A549 (cell line): ENCODE measurements around the gene DSTN. TPM values are rescaled to one million over a fixed set of nuclear protein-coding genes. Genes with fewer than 3 reads are reported as not detected.

Source experiments
- ATAC-seq, 2 experiments: fragments of 200-7000 bp in 1 of 2; fragments of >200 bp in 1 of 2; cut with Nextera tagmentation in 1 of 2; cut with Tn5 transposase in 1 of 2; 3 replicates each; pipeline versions ENCODE4 v1.8.0 to v1.9.1; 2018 to 2020; ENCODE audit warnings: mild to moderate bottlenecking in 1 of 2, moderate library complexity in 1 of 2
- CTCF ChIA-PET: fragments of 300-600 bp; sonication (Branson Sonifier 250); formaldehyde crosslinking; extraction: SDS; loops from one replicate; lab custom pipeline; 2021; ENCODE audit warnings: antibody characterized with exemption, inconsistent platforms; lab: Yijun Ruan, JAX
- POLR2A ChIA-PET: fragments of 350-600 bp; formaldehyde crosslinking; extraction: SDS; loops from one replicate; lab custom pipeline; 2021; ENCODE audit warnings: antibody characterized with exemption, inconsistent platforms; lab: Yijun Ruan, JAX
- DNase-seq, 2 experiments: peaks; one replicate each; pipeline versions ENCODE4 v3.0.0 to v3.0.0-alpha.2; 2011 to 2016; ENCODE audit warnings: low read depth in 1 of 2, low spot score in 1 of 2
- FAIRE-seq: peaks from 2 replicates; lab custom pipeline; 2011; peaks lifted over from hg19 to GRCh38; lab: Jason Lieb, UNC
- H3K27ac ChIP-seq, 2 experiments: fragments of >200 bp; sonication (Bioruptor Twin); formaldehyde crosslinking; 3 replicates each; pipeline ENCODE4 v1.5.1; 2016 to 2017
- H3K4me1 ChIP-seq: fragments of >200 bp; sonication (Bioruptor Twin); formaldehyde crosslinking; 3 replicates; pipeline ENCODE4 v1.6.1; 2016
- H3K4me2 ChIP-seq: fragments of >200 bp; sonication (Bioruptor Twin); formaldehyde crosslinking; 3 replicates; pipeline ENCODE4 v1.6.1; 2016
- H3K4me3 ChIP-seq: fragments of >200 bp; sonication (Bioruptor Twin); formaldehyde crosslinking; 3 replicates; pipeline ENCODE4 v1.5.1; 2016
- H3K9me3 ChIP-seq: fragments of >200 bp; sonication (Bioruptor Twin); formaldehyde crosslinking; 3 replicates; pipeline ENCODE4 v1.6.1; 2016
- BHLHE40 ChIP-seq: IDR thresholded peaks from 2 replicates; pipeline ENCODE4 v1.6.1; 2012; ENCODE audit warnings: low read depth, low read length, inconsistent platforms
- EP300 ChIP-seq, 2 experiments: fragments of >200 bp; sonication (Bioruptor Twin); formaldehyde crosslinking; IDR thresholded peaks; 2 replicates in 1 of 2; 3 replicates in 1 of 2; pipeline ENCODE4 v1.6.1; 2016 to 2017
- HDAC2 ChIP-seq: fragments of 200-600 bp; sonication (generic); IDR thresholded peaks from 2 replicates; pipeline ENCODE4 v1.6.1; 2016
- MAZ ChIP-seq: fragments of 150-350 bp; IDR thresholded peaks from 2 replicates; pipeline ENCODE4 v1.6.1; 2014; ENCODE audit warnings: antibody characterized with exemption, low read depth, low read length, borderline replicate concordance
- NR3C1 ChIP-seq: fragments of >200 bp; sonication (Bioruptor Twin); formaldehyde crosslinking; IDR thresholded peaks from 3 replicates; pipeline ENCODE4 v1.6.1; 2017
- POLR2A ChIP-seq: IDR thresholded peaks from 2 replicates; pipeline ENCODE4 v1.6.1; 2012; ENCODE audit warnings: mild to moderate bottlenecking, low read length
- RAD21 ChIP-seq, 2 experiments: fragments of >200 bp in 1 of 2; sonication (Bioruptor Twin) in 1 of 2; formaldehyde crosslinking in 1 of 2; IDR thresholded peaks in 1 of 2; conservative IDR thresholded peaks in 1 of 2; 2 replicates in 1 of 2; 3 replicates in 1 of 2; pipeline ENCODE4 v1.6.1; 2012 to 2018; ENCODE audit warnings: inconsistent platforms in 1 of 2
- RARB ChIP-seq: fragments of 250-450 bp; sonication (Bioruptor Pico); IDR thresholded peaks from 2 replicates; pipeline ENCODE4 v1.8.0; 2021; ENCODE audit warnings: mild to moderate bottlenecking, moderate library complexity
- RCOR1 ChIP-seq: fragments of 150-350 bp; IDR thresholded peaks from 2 replicates; pipeline ENCODE4 v1.6.1; 2014; ENCODE audit warnings: antibody characterized with exemption, low read length, low read depth
- RFX5 ChIP-seq: fragments of 450-650 bp; IDR thresholded peaks from 2 replicates; pipeline ENCODE4 v1.7.1; 2014; ENCODE audit warnings: antibody characterized with exemption, mild to moderate bottlenecking, moderate library complexity
- SREBF2 ChIP-seq: fragments of 450-650 bp; IDR thresholded peaks from 2 replicates; pipeline ENCODE4 v1.6.1; 2014; ENCODE audit warnings: mild to moderate bottlenecking, moderate library complexity
- WGBS: methylation state at CpG from one replicate; pipeline ENCODE4 v1.1.6; 2017; ENCODE audit errors: missing lambda C conversion rate; 5-methylcytosine and 5-hydroxymethylcytosine counted together
- polyA plus RNA-seq, 4 experiments: library from polyadenylated mRNA; depleted of rRNA in 3 of 4; stranded (reverse); fragments of >200 nt; fragmentation: RNase III in 1 of 4; extraction: RNeasy Plus Mini Kit Qiagen cat#74134 plus additional on column Dnase treatment in 1 of 4; gene quantifications; 2 replicates in 3 of 4; 3 replicates in 1 of 4; pipeline ENCODE4 v1.2.3, GENCODE V29; 2011 to 2017
- TF ChIP-seq, protein P1 (sequence below): fragments of 250-450 bp; sonication (Bioruptor Pico); IDR thresholded peaks from 2 replicates; pipeline ENCODE4 v1.5.0; 2021; ENCODE audit warnings: mild to moderate bottlenecking, moderate library complexity, borderline replicate concordance
- TF ChIP-seq, protein P2 (sequence below): IDR thresholded peaks from 2 replicates; pipeline ENCODE4 v1.6.1; 2012; ENCODE audit warnings: low read depth, borderline replicate concordance
- TF ChIP-seq, protein P3 (sequence below): fragments of 150-350 bp; IDR thresholded peaks from 2 replicates; pipeline ENCODE4 v1.6.1; 2014; ENCODE audit warnings: low read depth, mild to moderate bottlenecking, low read length
- TF ChIP-seq, protein P4 (sequence below): fragments of 450-650 bp; IDR thresholded peaks from 2 replicates; pipeline ENCODE4 v1.6.1; 2014; ENCODE audit warnings: antibody characterized with exemption
- TF ChIP-seq, protein P5 (sequence below): fragments of >200 bp; sonication (Bioruptor Twin); formaldehyde crosslinking; IDR thresholded peaks from 3 replicates; pipeline ENCODE4 v1.6.1; 2016

The DSTN gene
- polyA plus RNA-seq, 2 of the 4 experiments (the other 2 are of a cell fraction): 544 to 1,131 TPM

DNA sequence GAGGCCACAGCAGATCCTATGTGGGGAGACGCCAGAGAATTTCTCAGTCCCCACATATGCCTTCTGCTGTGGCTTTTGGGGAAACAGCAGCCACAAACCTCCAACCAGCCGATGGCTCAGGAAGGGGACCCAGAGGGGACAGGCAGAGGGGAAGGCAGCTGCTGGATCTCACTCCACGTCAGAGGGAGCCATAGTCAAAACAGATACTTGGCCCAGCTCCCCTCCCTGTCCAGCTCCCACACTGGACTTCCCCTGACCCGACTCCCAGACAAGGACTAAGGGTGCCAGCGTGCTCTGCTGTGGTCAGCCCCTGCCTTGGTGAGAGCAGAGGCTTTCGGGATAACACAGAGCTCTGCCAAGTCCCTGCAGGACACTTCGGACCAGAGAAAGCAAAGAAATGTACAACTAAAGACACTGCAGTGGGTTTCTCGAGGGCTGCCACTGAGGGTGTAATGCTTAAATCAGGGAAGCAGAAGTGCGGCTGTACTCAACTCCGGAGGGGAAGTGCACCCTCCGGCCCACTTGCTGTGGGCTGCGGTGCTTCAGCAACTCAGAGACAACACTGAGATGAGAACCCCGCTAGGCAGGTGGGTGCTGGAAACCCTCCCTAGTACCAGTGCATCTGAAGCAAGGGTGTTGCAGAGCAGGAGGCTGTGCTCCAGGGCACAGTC, 64.9 kb downstream of the DSTN start:
- ATAC-seq (no peak), FAIRE-seq (no peak), DNase-seq (no peak)
- H3K4me1 ChIP-seq: no peaks in the 10 kb centered on the region
- H3K9me3 ChIP-seq: no peaks in the 10 kb centered on the region
- 91% methylated on average over 12 of the region's 13 CpGs for WGBS
- TF ChIP-seq, protein P1, sequence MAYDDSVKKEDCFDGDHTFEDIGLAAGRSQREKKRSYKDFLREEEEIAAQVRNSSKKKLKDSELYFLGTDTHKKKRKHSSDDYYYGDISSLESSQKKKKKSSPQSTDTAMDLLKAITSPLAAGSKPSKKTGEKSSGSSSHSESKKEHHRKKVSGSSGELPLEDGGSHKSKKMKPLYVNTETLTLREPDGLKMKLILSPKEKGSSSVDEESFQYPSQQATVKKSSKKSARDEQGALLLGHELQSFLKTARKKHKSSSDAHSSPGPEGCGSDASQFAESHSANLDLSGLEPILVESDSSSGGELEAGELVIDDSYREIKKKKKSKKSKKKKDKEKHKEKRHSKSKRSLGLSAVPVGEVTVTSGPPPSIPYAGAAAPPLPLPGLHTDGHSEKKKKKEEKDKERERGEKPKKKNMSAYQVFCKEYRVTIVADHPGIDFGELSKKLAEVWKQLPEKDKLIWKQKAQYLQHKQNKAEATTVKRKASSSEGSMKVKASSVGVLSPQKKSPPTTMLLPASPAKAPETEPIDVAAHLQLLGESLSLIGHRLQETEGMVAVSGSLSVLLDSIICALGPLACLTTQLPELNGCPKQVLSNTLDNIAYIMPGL (CRISPR knock-in tag): no peak
- TF ChIP-seq RARB (CRISPR knock-in tag) (no peak), MAZ (no peak)
- TF ChIP-seq, protein P2, sequence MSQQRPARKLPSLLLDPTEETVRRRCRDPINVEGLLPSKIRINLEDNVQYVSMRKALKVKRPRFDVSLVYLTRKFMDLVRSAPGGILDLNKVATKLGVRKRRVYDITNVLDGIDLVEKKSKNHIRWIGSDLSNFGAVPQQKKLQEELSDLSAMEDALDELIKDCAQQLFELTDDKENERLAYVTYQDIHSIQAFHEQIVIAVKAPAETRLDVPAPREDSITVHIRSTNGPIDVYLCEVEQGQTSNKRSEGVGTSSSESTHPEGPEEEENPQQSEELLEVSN: no peak
- TF ChIP-seq, protein P3, sequence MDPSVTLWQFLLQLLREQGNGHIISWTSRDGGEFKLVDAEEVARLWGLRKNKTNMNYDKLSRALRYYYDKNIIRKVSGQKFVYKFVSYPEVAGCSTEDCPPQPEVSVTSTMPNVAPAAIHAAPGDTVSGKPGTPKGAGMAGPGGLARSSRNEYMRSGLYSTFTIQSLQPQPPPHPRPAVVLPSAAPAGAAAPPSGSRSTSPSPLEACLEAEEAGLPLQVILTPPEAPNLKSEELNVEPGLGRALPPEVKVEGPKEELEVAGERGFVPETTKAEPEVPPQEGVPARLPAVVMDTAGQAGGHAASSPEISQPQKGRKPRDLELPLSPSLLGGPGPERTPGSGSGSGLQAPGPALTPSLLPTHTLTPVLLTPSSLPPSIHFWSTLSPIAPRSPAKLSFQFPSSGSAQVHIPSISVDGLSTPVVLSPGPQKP: no peak
- ChIA-PET CTCF (interaction anchor here (0.6 to 16.5 kb wide), 8 partner anchors 8 to 362 kb away, joined by 3 to 172 read pairs (median 10); partner anchors contain the start of gene RRBP1), POLR2A (no interaction called here)
- H3K4me3 ChIP-seq: no peak overlapping the region
- no peak overlapping the region for H3K4me2 ChIP-seq
- H3K27ac ChIP-seq: no peak overlapping the region

DNA sequence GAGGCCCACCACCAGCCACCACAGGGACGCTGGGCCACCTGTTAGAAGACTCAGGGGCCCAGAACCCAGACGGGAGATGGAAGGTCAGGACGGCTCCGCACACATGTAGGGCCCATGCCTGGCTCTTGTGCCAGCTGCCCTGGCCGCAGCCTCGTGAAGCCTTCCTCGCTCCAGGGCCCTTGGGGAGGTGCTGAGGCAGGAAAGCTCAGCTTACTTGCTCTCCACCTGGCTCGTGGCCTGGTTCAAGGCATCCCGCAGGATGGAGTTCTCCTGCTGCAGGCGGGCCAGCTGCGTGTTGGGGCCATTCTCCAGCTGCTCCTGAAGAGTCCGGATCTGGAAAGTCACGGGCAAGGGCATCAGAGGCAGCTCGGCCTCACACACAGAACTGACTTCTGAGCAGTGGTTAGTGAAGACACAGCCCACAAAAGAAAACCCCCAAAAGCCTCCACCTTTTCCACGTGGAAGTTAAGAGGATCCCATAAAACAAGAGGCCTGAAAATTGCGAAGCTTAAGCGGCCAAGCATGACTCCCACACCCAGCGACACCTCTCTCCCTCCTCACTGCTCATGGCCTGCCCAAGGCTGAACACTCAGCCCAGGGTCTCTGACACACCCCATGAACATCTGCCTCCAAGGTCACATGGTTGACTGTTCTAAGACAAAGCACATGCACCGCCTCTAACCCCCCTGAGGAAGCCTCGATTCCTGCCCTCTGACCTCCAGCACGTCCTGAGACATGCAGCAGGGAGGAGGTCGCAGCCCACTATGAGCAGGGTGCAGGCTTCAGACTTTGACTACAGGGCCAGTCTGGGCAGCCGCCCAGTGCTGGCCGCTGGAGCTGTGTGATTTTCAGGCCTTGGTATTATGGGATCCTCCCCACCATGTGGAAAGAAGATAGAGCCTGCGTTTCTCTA, 65.7 kb downstream of the DSTN start:
- POLR2A ChIA-PET: no interaction called here
- H3K4me2 ChIP-seq: no peak overlapping the region
- ATAC-seq: no peak
- no peak overlapping the region for H3K27ac ChIP-seq
- H3K4me1 ChIP-seq: no peaks in the 10 kb centered on the region
- CTCF ChIA-PET: interaction anchor here (0.6 to 16.5 kb wide), 5 partner anchors 15 to 362 kb away, joined by 3 to 172 read pairs (median 3); no protein-coding TSS in a partner anchor
- no peak for DNase-seq
- FAIRE-seq: peak; percentile 80
- TF ChIP-seq EP300 (IDR thresholded peaks at IDR 0.05) (no peak), SREBF2 (no peak), BHLHE40 (no peak), RFX5 (no peak), RAD21 (conservative IDR thresholded peaks at IDR 0.05 in 1 of 2, IDR thresholded peaks at IDR 0.05 in 1 of 2) (no peak)
- TF ChIP-seq, protein P4, sequence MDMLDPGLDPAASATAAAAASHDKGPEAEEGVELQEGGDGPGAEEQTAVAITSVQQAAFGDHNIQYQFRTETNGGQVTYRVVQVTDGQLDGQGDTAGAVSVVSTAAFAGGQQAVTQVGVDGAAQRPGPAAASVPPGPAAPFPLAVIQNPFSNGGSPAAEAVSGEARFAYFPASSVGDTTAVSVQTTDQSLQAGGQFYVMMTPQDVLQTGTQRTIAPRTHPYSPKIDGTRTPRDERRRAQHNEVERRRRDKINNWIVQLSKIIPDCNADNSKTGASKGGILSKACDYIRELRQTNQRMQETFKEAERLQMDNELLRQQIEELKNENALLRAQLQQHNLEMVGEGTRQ: no peak
- no peaks in the 10 kb centered on the region for H3K9me3 ChIP-seq
- WGBS: 89% methylated on average over 25 of the region's 25 CpGs
- no peak overlapping the region for H3K4me3 ChIP-seq

DNA sequence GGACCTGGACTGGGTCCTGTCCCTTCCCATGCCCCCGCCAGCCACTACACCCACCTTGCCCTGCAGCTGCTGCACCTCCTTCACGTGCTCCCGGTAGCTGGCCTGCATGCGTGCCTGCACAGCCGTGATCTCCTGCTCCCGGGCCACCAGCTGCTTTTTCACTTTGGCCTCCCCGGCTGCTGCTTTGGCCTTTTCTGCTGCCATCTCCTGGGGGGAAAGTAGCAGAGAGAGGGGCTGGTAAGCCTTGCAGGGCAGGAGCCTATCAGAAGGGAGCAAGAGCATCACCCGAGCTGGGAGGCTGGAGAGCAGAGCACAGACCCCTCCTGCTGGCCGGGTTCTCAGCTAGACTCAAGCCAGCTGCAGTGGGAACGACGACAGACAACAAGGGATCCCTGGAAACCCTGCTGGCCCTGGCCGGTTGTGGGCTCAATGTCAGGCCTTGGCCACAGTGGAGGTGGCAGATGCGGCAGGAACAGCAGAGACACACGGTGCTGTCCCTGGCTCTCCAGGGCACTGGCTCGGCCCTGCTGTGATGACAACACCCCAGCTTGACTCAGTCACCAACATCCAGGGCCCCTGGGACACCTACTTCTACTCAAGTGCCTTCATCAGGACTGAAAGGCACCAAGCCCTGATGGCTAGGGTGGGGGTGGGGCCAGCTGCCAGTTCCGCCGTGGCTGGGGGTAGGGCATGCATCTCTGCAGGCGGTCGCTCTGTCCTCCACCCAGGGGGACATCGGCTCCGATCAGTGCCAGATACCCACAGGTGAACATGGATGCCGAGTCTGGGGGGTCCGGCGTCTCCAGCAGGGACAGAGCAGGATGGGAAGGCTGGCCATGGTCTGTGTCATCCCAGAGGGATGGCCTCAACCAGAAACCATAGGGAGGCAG, 66.9 kb downstream of the DSTN start:
- ChIA-PET POLR2A (no interaction called here), CTCF (interaction anchor here (1.5 to 16.5 kb wide), 3 partner anchors 13 to 18 kb away, joined by 7 to 172 read pairs (median 25); no protein-coding TSS in a partner anchor)
- FAIRE-seq (no peak), DNase-seq (no peak), ATAC-seq (peak in 1 of 2 experiments; percentile 32; a peak in 3 of 6 replicates)
- TF ChIP-seq EP300 (IDR thresholded peaks at IDR 0.05) (no peak), NR3C1 (no peak), POLR2A (no peak), HDAC2 (no peak), RCOR1 (no peak)
- TF ChIP-seq, protein P5, sequence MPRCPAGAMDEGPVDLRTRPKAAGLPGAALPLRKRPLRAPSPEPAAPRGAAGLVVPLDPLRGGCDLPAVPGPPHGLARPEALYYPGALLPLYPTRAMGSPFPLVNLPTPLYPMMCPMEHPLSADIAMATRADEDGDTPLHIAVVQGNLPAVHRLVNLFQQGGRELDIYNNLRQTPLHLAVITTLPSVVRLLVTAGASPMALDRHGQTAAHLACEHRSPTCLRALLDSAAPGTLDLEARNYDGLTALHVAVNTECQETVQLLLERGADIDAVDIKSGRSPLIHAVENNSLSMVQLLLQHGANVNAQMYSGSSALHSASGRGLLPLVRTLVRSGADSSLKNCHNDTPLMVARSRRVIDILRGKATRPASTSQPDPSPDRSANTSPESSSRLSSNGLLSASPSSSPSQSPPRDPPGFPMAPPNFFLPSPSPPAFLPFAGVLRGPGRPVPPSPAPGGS: no peak
- Histone ChIP-seq H3K4me2 (no peak overlapping the region), H3K9me3 (no peaks in the 10 kb centered on the region), H3K4me1 (no peaks in the 10 kb centered on the region), H3K4me3 (no peak overlapping the region), H3K27ac (no peak overlapping the region)
- WGBS: 93% methylated on average over 23 of the region's 24 CpGs
